ENCODE results near the gene GRB14.
"Not testable (repeated sequence)": the region's sequence is repeated elsewhere in the genome, so short reads cannot be mapped to it uniquely, and the experiment has no call there.

GRB14 gene

GRCh38 chr2:164554487-164554886 lies 66.8 kb downstream of the GRB14 start:
- Histone ChIP-seq H3K4me2 (no peak overlapping the region), H3K4me1 (ENCODE audit: low read depth, poor library complexity, severe bottlenecking) (no peaks in the 10 kb centered on the region), H3K27me3 (ENCODE audit: insufficient read depth, low read depth) (no peaks in the 10 kb centered on the region), H3K36me3 (ENCODE audit: insufficient read depth) (no peaks in the 10 kb centered on the region), H3K9ac (no peak overlapping the region), H3K4me3 (IDR thresholded peaks at IDR 0.05; ENCODE audit: insufficient read depth, low read depth, low read length) (no peak overlapping the region), H2AFZ (ENCODE audit: low read depth) (no peak overlapping the region), H3K79me2 (ENCODE audit: insufficient read depth, low read depth) (no peaks in the 10 kb centered on the region), H3K27ac (no peak overlapping the region), H4K20me1 (ENCODE audit: insufficient read depth) (no peaks in the 10 kb centered on the region)
- no peak for TF ChIP-seq CTCF (conservative IDR thresholded peaks at IDR 0.05; ENCODE audit: low read depth, low read length)

GRCh38 chr2:164551519-164551918 lies 69.8 kb downstream of the GRB14 start:
- no peaks in the 10 kb centered on the region for H3K36me3 ChIP-seq (ENCODE audit: insufficient read depth)
- H3K79me2 ChIP-seq (ENCODE audit: insufficient read depth, low read depth) = no peaks in the 10 kb centered on the region
- no peak overlapping the region for H3K27ac ChIP-seq
- TF ChIP-seq CTCF (conservative IDR thresholded peaks at IDR 0.05; ENCODE audit: low read depth, low read length) = no peak
- no peak overlapping the region for H3K4me2 ChIP-seq
- no peak overlapping the region for H2AFZ ChIP-seq (ENCODE audit: low read depth)
- no peak overlapping the region for H3K9ac ChIP-seq
- H4K20me1 ChIP-seq (ENCODE audit: insufficient read depth) = no peaks in the 10 kb centered on the region
- H3K4me3 ChIP-seq (IDR thresholded peaks at IDR 0.05; ENCODE audit: insufficient read depth, low read depth, low read length) = no peak overlapping the region
- H3K4me1 ChIP-seq (ENCODE audit: low read depth, poor library complexity, severe bottlenecking) = no peaks in the 10 kb centered on the region
- H3K27me3 ChIP-seq (ENCODE audit: insufficient read depth, low read depth) = no peaks in the 10 kb centered on the region

GRCh38 chr2:164549705-164550104 lies 71.6 kb downstream of the GRB14 start:
- not testable (repeated sequence) for H3K4me2 ChIP-seq; H3K9ac ChIP-seq; H3K4me1 ChIP-seq (ENCODE audit: low read depth, poor library complexity, severe bottlenecking); H3K27me3 ChIP-seq (ENCODE audit: insufficient read depth, low read depth); H4K20me1 ChIP-seq (ENCODE audit: insufficient read depth); H3K27ac ChIP-seq; H3K79me2 ChIP-seq (ENCODE audit: insufficient read depth, low read depth); H3K36me3 ChIP-seq (ENCODE audit: insufficient read depth); H3K4me3 ChIP-seq (IDR thresholded peaks at IDR 0.05; ENCODE audit: insufficient read depth, low read depth, low read length); H2AFZ ChIP-seq (ENCODE audit: low read depth)

GRCh38 chr2:164545484-164545883 lies 75.8 kb downstream of the GRB14 start:
- H3K36me3 ChIP-seq (ENCODE audit: insufficient read depth) = no peaks in the 10 kb centered on the region
- no peaks in the 10 kb centered on the region for H4K20me1 ChIP-seq (ENCODE audit: insufficient read depth)
- H3K4me1 ChIP-seq (ENCODE audit: low read depth, poor library complexity, severe bottlenecking) = peaks cover 12% of the 10 kb centered on the region

GRCh38 chr2:164542581-164543021 lies 78.7 kb downstream of the GRB14 start:
- no peak overlapping the region for H3K27ac ChIP-seq
- TF ChIP-seq CTCF (conservative IDR thresholded peaks at IDR 0.05; ENCODE audit: low read depth, low read length) = no peak
- no peak overlapping the region for H3K9ac ChIP-seq
- H3K79me2 ChIP-seq (ENCODE audit: insufficient read depth, low read depth) = no peaks in the 10 kb centered on the region
- H3K4me2 ChIP-seq = no peak overlapping the region
- H4K20me1 ChIP-seq (ENCODE audit: insufficient read depth) = no peaks in the 10 kb centered on the region
- peaks cover 12% of the 10 kb centered on the region for H3K4me1 ChIP-seq (ENCODE audit: low read depth, poor library complexity, severe bottlenecking)
- H3K36me3 ChIP-seq (ENCODE audit: insufficient read depth) = no peaks in the 10 kb centered on the region
- H2AFZ ChIP-seq (ENCODE audit: low read depth) = no peak overlapping the region
- H3K4me3 ChIP-seq (IDR thresholded peaks at IDR 0.05; ENCODE audit: insufficient read depth, low read depth, low read length) = no peak overlapping the region
- no peaks in the 10 kb centered on the region for H3K27me3 ChIP-seq (ENCODE audit: insufficient read depth, low read depth)

More at GRCh38 chr2:164545484-164545883, 75.8 kb downstream of the GRB14 start:
- Histone ChIP-seq H3K4me3 (IDR thresholded peaks at IDR 0.05; ENCODE audit: insufficient read depth, low read depth, low read length) (no peak overlapping the region), H3K79me2 (ENCODE audit: insufficient read depth, low read depth) (no peaks in the 10 kb centered on the region), H2AFZ (ENCODE audit: low read depth) (no peak overlapping the region), H3K4me2 (no peak overlapping the region), H3K27ac (no peak overlapping the region), H3K27me3 (ENCODE audit: insufficient read depth, low read depth) (no peaks in the 10 kb centered on the region), H3K9ac (no peak overlapping the region)
- TF ChIP-seq CTCF (conservative IDR thresholded peaks at IDR 0.05; ENCODE audit: low read depth, low read length) = no peak
